ENCODE data around the gene ITGA11.

ITGA11 gene

GRCh38 chr15:68429691-68430470 is 2.1 kb downstream of the ITGA11 start:
- Histone ChIP-seq H3K4me3 (ENCODE audit: low read depth, low read length) (no peak overlapping the region), H3K27me3 (peaks cover 9% of the 10 kb centered on the region; the same call in 1 of the 2 replicates), H3K4me1 (no peaks in the 10 kb centered on the region; the same call in none of the 2 replicates), H3K36me3 (no peaks in the 10 kb centered on the region), H3K9me3 (no peaks in the 10 kb centered on the region)
- DNase-seq = no peak
- no peak for TF ChIP-seq CTCF (IDR thresholded peaks at IDR 0.05; ENCODE audit: low read depth, low read length)

GRCh38 chr15:68428431-68428940 is 3.5 kb downstream of the ITGA11 start:
- Histone ChIP-seq H3K4me3 (ENCODE audit: low read depth, low read length) (no peak overlapping the region), H3K4me1 (no peaks in the 10 kb centered on the region; the same call in none of the 2 replicates), H3K27me3 (peaks cover 9% of the 10 kb centered on the region; the same call in 1 of the 2 replicates), H3K36me3 (no peaks in the 10 kb centered on the region), H3K9me3 (no peaks in the 10 kb centered on the region)
- TF ChIP-seq CTCF (IDR thresholded peaks at IDR 0.05; ENCODE audit: low read depth, low read length) = no peak
- DNase-seq = no peak

GRCh38 chr15:68427963-68428362 is 4.0 kb downstream of the ITGA11 start:
- H3K36me3 ChIP-seq = no peaks in the 10 kb centered on the region
- H3K4me1 ChIP-seq = no peaks in the 10 kb centered on the region; the same call in none of the 2 replicates
- no peak overlapping the region for H3K4me3 ChIP-seq (ENCODE audit: low read depth, low read length)
- TF ChIP-seq CTCF (IDR thresholded peaks at IDR 0.05; ENCODE audit: low read depth, low read length) = no peak
- no peaks in the 10 kb centered on the region for H3K9me3 ChIP-seq
- no peak for DNase-seq
- H3K27me3 ChIP-seq = peaks cover 9% of the 10 kb centered on the region; the same call in 1 of the 2 replicates

GRCh38 chr15:68427366-68427765 is 4.6 kb downstream of the ITGA11 start:
- Histone ChIP-seq H3K36me3 (no peaks in the 10 kb centered on the region), H3K4me1 (no peaks in the 10 kb centered on the region; the same call in none of the 2 replicates), H3K27me3 (peaks cover 9% of the 10 kb centered on the region; the same call in 1 of the 2 replicates), H3K9me3 (no peaks in the 10 kb centered on the region), H3K4me3 (ENCODE audit: low read depth, low read length) (no peak overlapping the region)
- TF ChIP-seq CTCF (IDR thresholded peaks at IDR 0.05; ENCODE audit: low read depth, low read length) = no peak
- DNase-seq = no peak

GRCh38 chr15:68426116-68426515 is 5.8 kb downstream of the ITGA11 start:
- Histone ChIP-seq H3K4me3 (ENCODE audit: low read depth, low read length) (no peak overlapping the region), H3K36me3 (no peaks in the 10 kb centered on the region)
- DNase-seq = no peak

More at GRCh38 chr15:68426116-68426515, 5.8 kb downstream of the ITGA11 start:
- TF ChIP-seq CTCF (IDR thresholded peaks at IDR 0.05; ENCODE audit: low read depth, low read length) = no peak
- H3K4me1 ChIP-seq = no peaks in the 10 kb centered on the region; the same call in 1 of the 2 replicates
- no peaks in the 10 kb centered on the region for H3K9me3 ChIP-seq
- H3K27me3 ChIP-seq = 0 out of 2 replicates have a peak, but pooled peaks cover under 1% of the 10 kb centered on the region

Data from BE2C (cell line).